Right lobe of liver (tissue), 4 donors: ENCODE measurements around the gene STAMBPL1.

Experiments used
- CTCF ChIP-seq, 4 donors: fragments of 200-600 bp in 3 of 4; fragments of 450-650 bp in 1 of 4; IDR thresholded peaks; one replicate each; pipeline versions ENCODE4 v1.5.1 to v1.8.0; 2016 to 2022; ENCODE audit warnings: antibody characterized with exemption in 4 of 4, mild to moderate bottlenecking in 2 of 4
- POLR2A ChIP-seq: fragments of 450-650 bp; IDR thresholded peaks from one replicate; pipeline ENCODE4 v1.6.1; 2017; ENCODE audit warnings: antibody characterized with exemption, mild to moderate bottlenecking
- donor health status: DM: no; HTN: no; CAD: no.
- donor health status: DM: no; HTN: no; CAD: no.
- donor health status: DM: no; HTN: yes; CAD: no.

- TF ChIP-seq CTCF (IDR thresholded peaks at IDR 0.05) (no peak), POLR2A (no peak)
Measured at GRCh38 chr10:88911116-88911515, 31.1 kb downstream of the STAMBPL1 start.
